PFSK-1 (cell line): ENCODE results near the gene SPOCD1.

ENCODE experiments used
- FOXP2 ChIP-seq: optimal IDR thresholded peaks from 2 replicates; pipeline ENCODE3; 2011; ENCODE audit warnings: borderline replicate concordance, control low read depth, inconsistent platforms; ENCODE audit not compliant: insufficient read depth; ENCODE audit errors: extremely low read length, extremely low read depth
- POLR2AphosphoS5 ChIP-seq: IDR thresholded peaks from 2 replicates; pipeline ENCODE4 v1.6.1; 2012; ENCODE audit warnings: low read depth, mild to moderate bottlenecking, control low read depth, low read length, moderate library complexity
- SIN3A ChIP-seq: IDR thresholded peaks from 2 replicates; pipeline ENCODE4 v1.6.1; 2012; ENCODE audit warnings: mild to moderate bottlenecking, low read length, moderate library complexity, borderline replicate concordance; ENCODE audit not compliant: insufficient read depth
- TAF1 ChIP-seq: IDR thresholded peaks from 2 replicates; pipeline ENCODE4 v1.6.1; 2012; ENCODE audit warnings: low read length, control low read depth, borderline replicate concordance; ENCODE audit not compliant: insufficient read depth
- TF ChIP-seq, protein P1 (sequence below), 2 experiments: IDR thresholded peaks; 2 replicates each; pipeline versions ENCODE4 v1.6.1 to v1.8.0; 2011 to 2012; ENCODE audit warnings: low read depth in 2 of 2, low read length in 2 of 2, control low read depth in 1 of 2, inconsistent platforms in 1 of 2, mild to moderate bottlenecking in 1 of 2, moderate library complexity in 1 of 2; ENCODE audit not compliant: insufficient read depth in 1 of 2

Gene SPOCD1

DNA sequence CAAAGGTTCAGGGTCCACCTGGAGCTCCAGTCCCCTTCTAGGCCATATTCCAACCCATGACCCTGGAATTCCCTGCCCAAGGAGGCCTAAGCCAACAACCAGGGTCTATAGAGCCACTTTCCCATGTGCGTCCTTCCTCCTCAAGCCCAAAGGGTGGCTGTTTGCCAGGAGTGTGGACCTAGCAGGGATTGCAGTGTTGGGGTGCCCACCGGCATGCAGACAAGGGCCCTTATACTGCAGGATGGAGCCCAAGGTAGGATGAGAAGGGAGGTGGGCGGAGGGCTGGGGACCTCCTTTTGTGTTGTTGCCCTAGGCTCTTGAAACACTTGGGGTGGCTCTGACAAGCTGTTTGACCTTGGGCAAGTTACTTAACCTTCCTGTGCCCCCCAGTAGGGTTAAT, 32.0 kb downstream of the SPOCD1 start:
- TF ChIP-seq, protein P1, sequence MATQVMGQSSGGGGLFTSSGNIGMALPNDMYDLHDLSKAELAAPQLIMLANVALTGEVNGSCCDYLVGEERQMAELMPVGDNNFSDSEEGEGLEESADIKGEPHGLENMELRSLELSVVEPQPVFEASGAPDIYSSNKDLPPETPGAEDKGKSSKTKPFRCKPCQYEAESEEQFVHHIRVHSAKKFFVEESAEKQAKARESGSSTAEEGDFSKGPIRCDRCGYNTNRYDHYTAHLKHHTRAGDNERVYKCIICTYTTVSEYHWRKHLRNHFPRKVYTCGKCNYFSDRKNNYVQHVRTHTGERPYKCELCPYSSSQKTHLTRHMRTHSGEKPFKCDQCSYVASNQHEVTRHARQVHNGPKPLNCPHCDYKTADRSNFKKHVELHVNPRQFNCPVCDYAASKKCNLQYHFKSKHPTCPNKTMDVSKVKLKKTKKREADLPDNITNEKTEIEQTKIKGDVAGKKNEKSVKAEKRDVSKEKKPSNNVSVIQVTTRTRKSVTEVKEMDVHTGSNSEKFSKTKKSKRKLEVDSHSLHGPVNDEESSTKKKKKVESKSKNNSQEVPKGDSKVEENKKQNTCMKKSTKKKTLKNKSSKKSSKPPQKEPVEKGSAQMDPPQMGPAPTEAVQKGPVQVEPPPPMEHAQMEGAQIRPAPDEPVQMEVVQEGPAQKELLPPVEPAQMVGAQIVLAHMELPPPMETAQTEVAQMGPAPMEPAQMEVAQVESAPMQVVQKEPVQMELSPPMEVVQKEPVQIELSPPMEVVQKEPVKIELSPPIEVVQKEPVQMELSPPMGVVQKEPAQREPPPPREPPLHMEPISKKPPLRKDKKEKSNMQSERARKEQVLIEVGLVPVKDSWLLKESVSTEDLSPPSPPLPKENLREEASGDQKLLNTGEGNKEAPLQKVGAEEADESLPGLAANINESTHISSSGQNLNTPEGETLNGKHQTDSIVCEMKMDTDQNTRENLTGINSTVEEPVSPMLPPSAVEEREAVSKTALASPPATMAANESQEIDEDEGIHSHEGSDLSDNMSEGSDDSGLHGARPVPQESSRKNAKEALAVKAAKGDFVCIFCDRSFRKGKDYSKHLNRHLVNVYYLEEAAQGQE (IDR thresholded peaks at IDR 0.05; ENCODE audit: insufficient read depth in 1 of 2, low read depth in 2 of 2, low read length in 2 of 2) = no peak
- TF ChIP-seq POLR2AphosphoS5 (no peak), FOXP2 (no peak), SIN3A (no peak), TAF1 (no peak)

DNA sequence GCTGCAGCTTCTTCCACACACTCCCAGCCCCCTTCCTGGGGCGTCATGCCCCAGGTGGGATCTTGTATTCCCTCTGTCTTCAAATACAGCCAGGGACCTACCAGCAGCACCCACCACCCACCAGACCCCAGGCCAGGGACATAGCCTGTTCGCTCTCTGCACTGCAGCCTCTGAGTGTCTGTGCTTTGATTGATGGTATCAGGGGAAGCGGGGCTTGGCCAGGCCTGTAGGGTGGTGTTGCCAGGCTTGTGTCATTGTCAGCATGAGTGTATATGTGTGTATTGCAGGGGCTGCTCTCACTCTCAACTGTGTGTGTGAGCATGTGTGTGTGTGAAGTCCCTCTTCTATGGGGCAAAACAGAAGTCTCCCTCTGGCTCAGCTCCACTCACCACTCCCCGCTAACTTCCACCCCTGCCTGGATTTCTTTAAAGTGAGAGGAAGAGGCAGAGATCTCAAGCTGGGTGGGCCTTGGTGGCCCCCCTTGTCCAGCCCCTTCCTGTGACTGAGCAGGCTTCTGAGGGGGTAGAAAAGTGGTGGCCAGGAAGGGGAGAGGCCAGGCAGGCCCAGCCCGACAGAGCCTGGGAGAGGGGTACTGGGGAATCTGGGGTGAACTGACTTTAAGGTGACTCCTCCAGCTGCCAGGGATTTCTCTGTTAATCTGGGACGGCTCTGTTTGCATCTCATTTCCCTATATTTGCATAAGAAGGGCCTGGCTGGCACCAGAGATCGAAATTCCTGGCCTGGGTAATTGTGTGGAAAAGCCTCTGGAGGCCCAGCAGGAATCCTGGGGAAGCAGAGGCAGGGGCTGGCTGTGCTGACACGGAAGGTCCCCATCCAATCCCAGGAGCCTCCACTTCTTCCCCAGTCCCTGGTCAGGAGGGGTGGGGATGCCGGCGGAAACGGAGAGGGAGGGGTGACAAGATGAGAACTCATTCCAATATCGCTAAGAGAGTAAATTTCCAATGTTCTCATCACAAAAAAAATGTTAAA, 33.1 kb downstream of the SPOCD1 start:
- TF ChIP-seq POLR2AphosphoS5 (no peak), FOXP2 (no peak), SIN3A (no peak), TAF1 (no peak)
- TF ChIP-seq, protein P1 (IDR thresholded peaks at IDR 0.05; ENCODE audit: insufficient read depth in 1 of 2, low read depth in 2 of 2, low read length in 2 of 2) = no peak

DNA sequence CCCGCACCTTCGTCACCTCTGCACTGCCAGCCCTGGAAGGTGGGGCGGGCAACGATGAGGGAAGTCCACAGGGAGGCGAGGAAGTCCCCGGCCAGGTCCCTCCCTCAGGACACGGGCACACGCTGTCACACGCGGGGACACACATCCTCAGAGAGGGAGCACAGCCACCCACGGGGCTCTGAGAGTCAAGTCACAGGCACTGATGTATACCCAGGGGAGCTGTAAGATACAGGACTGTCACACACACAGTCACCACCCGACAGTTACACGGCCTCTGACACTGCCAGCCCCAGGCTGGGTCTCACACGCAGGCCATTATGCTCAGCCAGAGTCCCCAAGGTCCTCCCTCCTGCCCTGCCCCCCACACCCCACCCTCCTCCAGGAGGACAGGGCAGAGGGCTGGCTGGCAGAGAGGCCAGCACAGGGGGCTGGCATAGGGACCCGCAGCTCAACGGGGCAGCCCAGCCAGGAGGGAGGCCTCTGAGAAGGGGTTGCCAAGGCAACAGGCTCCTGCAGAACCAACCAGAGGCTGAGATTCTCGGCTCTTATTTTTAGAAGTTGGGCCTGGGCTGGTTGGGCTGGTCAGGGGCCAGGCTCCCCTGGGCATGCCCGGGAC, 34.0 kb downstream of the SPOCD1 start:
- TF ChIP-seq TAF1 (no peak), FOXP2 (no peak), POLR2AphosphoS5 (no peak), SIN3A (no peak)
- TF ChIP-seq, protein P1 (IDR thresholded peaks at IDR 0.05; ENCODE audit: insufficient read depth in 1 of 2, low read depth in 2 of 2, low read length in 2 of 2) = no peak

DNA sequence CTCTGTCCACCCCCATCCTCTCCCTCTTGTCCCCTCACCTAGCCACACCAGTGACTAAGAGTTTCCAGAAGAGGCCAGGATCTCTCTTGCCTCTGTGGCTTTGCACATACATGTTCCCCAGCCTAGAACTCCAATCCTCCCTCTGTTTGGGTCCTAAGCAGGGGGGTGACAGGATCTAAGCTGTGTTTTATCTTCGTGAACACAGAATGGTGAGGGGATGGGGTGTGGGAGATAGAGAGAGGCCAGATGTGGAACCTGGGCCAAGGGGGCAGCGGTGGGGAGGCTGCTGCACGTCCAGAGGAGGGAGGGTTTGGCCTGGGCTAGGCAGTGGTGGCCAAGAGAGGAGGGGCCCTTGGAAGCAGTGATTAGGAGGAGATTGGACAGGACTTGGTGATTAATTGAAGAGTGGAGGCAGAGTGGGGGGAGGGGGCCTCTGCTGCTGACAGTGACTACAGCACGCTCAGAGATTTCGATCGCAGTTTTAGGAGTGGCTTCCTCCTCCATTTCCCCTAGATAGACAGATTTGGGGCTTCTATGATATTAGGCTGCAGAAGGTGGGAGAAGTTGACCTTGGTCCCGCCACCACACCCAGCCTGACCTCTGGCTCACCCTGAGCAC, 34.6 kb downstream of the SPOCD1 start:
- TF ChIP-seq SIN3A (no peak), POLR2AphosphoS5 (no peak), TAF1 (no peak), FOXP2 (no peak)
- TF ChIP-seq, protein P1 (IDR thresholded peaks at IDR 0.05; ENCODE audit: insufficient read depth in 1 of 2, low read depth in 2 of 2, low read length in 2 of 2) = no peak
